SK-N-SH treated with all-trans-retinoic acid at 6 μM for 48 hours (cell line): Measurements from ENCODE around the gene R3HDM2.

Experiments
- GLIS3 ChIP-seq: fragments of 250-450 bp; sonication (Bioruptor Pico); IDR thresholded peaks from 2 replicates; pipeline ENCODE4 v1.5.0; 2020; ENCODE audit warnings: mild to moderate bottlenecking, moderate library complexity
- RARB ChIP-seq: fragments of 250-450 bp; sonication (Bioruptor Pico); IDR thresholded peaks from 2 replicates; pipeline ENCODE4 v1.8.0; 2021; ENCODE audit warnings: mild to moderate bottlenecking, moderate library complexity
- TCF4 ChIP-seq: fragments of 250-450 bp; sonication (Bioruptor Pico); IDR thresholded peaks from 2 replicates; pipeline ENCODE4 v1.8.0; 2021; ENCODE audit warnings: mild to moderate bottlenecking, moderate library complexity, borderline replicate concordance
- TOX ChIP-seq: fragments of 250-450 bp; sonication (Bioruptor Pico); IDR thresholded peaks from 2 replicates; pipeline ENCODE4 v1.8.0; 2021; ENCODE audit warnings: mild to moderate bottlenecking, moderate library complexity, borderline replicate concordance
- ZC3H10 ChIP-seq: fragments of 250-450 bp; sonication (Bioruptor Pico); IDR thresholded peaks from 2 replicates; pipeline ENCODE4 v1.5.1; 2021; ENCODE audit warnings: mild to moderate bottlenecking, moderate library complexity
- ZFP3 ChIP-seq: fragments of 250-450 bp; sonication (Bioruptor Pico); IDR thresholded peaks from 2 replicates; pipeline ENCODE4 v1.5.0; 2020; ENCODE audit warnings: mild to moderate bottlenecking, moderate library complexity
- ZFP30 ChIP-seq: fragments of 450-650 bp; formaldehyde crosslinking; IDR thresholded peaks from 2 replicates; pipeline ENCODE4 v1.5.0; 2022; ENCODE audit warnings: mild to moderate bottlenecking, moderate library complexity
- ZNF70 ChIP-seq: fragments of 450-650 bp; formaldehyde crosslinking; IDR thresholded peaks from 2 replicates; pipeline ENCODE4 v1.5.0; 2020; ENCODE audit warnings: mild to moderate bottlenecking, moderate library complexity
- TF ChIP-seq, protein P1 (sequence below): fragments of 250-450 bp; sonication (Bioruptor Pico); IDR thresholded peaks from 2 replicates; pipeline ENCODE4 v1.8.0; 2020; ENCODE audit warnings: mild to moderate bottlenecking, moderate library complexity, borderline replicate concordance
- TF ChIP-seq, protein P2 (sequence below): fragments of 250-450 bp; sonication (Bioruptor Pico); IDR thresholded peaks from 2 replicates; pipeline ENCODE4 v1.5.1; 2020; ENCODE audit warnings: low read depth, mild to moderate bottlenecking, moderate library complexity

GRCh38 chr12:57452181-57452936 is 21.5 kb upstream of the R3HDM2 start:
- TF ChIP-seq, protein P1, sequence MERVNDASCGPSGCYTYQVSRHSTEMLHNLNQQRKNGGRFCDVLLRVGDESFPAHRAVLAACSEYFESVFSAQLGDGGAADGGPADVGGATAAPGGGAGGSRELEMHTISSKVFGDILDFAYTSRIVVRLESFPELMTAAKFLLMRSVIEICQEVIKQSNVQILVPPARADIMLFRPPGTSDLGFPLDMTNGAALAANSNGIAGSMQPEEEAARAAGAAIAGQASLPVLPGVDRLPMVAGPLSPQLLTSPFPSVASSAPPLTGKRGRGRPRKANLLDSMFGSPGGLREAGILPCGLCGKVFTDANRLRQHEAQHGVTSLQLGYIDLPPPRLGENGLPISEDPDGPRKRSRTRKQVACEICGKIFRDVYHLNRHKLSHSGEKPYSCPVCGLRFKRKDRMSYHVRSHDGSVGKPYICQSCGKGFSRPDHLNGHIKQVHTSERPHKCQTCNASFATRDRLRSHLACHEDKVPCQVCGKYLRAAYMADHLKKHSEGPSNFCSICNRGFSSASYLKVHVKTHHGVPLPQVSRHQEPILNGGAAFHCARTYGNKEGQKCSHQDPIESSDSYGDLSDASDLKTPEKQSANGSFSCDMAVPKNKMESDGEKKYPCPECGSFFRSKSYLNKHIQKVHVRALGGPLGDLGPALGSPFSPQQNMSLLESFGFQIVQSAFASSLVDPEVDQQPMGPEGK (CRISPR knock-in tag) = no peak
- TF ChIP-seq ZFP3 (CRISPR knock-in tag) = no peak
- TF ChIP-seq ZC3H10 (CRISPR knock-in tag) = no peak
- TF ChIP-seq ZNF70 (CRISPR knock-in tag) = no peak
- no peak for TF ChIP-seq RARB (CRISPR knock-in tag)
- TF ChIP-seq, protein P2, sequence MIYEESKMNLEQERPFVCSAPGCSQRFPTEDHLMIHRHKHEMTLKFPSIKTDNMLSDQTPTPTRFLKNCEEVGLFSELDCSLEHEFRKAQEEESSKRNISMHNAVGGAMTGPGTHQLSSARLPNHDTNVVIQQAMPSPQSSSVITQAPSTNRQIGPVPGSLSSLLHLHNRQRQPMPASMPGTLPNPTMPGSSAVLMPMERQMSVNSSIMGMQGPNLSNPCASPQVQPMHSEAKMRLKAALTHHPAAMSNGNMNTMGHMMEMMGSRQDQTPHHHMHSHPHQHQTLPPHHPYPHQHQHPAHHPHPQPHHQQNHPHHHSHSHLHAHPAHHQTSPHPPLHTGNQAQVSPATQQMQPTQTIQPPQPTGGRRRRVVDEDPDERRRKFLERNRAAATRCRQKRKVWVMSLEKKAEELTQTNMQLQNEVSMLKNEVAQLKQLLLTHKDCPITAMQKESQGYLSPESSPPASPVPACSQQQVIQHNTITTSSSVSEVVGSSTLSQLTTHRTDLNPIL (CRISPR knock-in tag) = no peak
- TF ChIP-seq ZFP30 = no peak
- no peak for TF ChIP-seq GLIS3 (CRISPR knock-in tag)
- TF ChIP-seq TCF4 (CRISPR knock-in tag) = no peak
- no peak for TF ChIP-seq TOX
